HG02571 (cell line): Measurements from ENCODE around the gene COG5.

Source experiments
- ATAC-seq: cut with Tn5 transposase; IDR thresholded peaks from one replicate; pipeline ENCODE4 v1.9.1; 2021; ENCODE audit warnings: mild to moderate bottlenecking, moderate library complexity; ENCODE audit not compliant: unreplicated experiment

COG5 gene

GRCh38 chr7:107526672-107527071, 37.0 kb downstream of the COG5 start:
- no peak for ATAC-seq

GRCh38 chr7:107506674-107507339, 56.9 kb downstream of the COG5 start:
- ATAC-seq = no peak

GRCh38 chr7:107505997-107506673, 57.6 kb downstream of the COG5 start:
- no peak for ATAC-seq

GRCh38 chr7:107505362-107505761, 58.4 kb downstream of the COG5 start:
- no peak for ATAC-seq

- no peak for ATAC-seq
These were observed 60.0 kb downstream of the COG5 start for GRCh38 chr7:107503687-107504086.

- ATAC-seq = no peak
These were observed 60.9 kb downstream of the COG5 start for GRCh38 chr7:107502797-107503196.

GRCh38 chr7:107502154-107502553, 61.6 kb downstream of the COG5 start:
- ATAC-seq = no peak

GRCh38 chr7:107501593-107501992, 62.1 kb downstream of the COG5 start:
- ATAC-seq = no peak

- ATAC-seq = no peak
These were observed 64.0 kb downstream of the COG5 start for GRCh38 chr7:107499731-107500130.

GRCh38 chr7:107495516-107495915, 68.2 kb downstream of the COG5 start:
- no peak for ATAC-seq

- no peak for ATAC-seq
These were observed 68.8 kb downstream of the COG5 start for GRCh38 chr7:107494884-107495283.

- ATAC-seq = no peak
These were observed 69.4 kb downstream of the COG5 start for GRCh38 chr7:107494315-107494751.

- ATAC-seq = no peak
These were observed 70.8 kb downstream of the COG5 start for GRCh38 chr7:107492875-107493274.

GRCh38 chr7:107486041-107486440, 77.7 kb downstream of the COG5 start:
- no peak for ATAC-seq

GRCh38 chr7:107482571-107482970, 81.1 kb downstream of the COG5 start:
- no peak for ATAC-seq

- ATAC-seq = no peak
These were observed 82.8 kb downstream of the COG5 start for GRCh38 chr7:107480932-107481331.

GRCh38 chr7:107479303-107479702, 84.4 kb downstream of the COG5 start:
- no peak for ATAC-seq

GRCh38 chr7:107474104-107474521, 89.6 kb downstream of the COG5 start:
- no peak for ATAC-seq

- no peak for ATAC-seq
These were observed 91.6 kb downstream of the COG5 start for GRCh38 chr7:107472116-107472515.

- ATAC-seq = no peak
These were observed 92.2 kb downstream of the COG5 start for GRCh38 chr7:107471292-107472070.

GRCh38 chr7:107469929-107470328, 93.8 kb downstream of the COG5 start, which contains the start of gene GPR22:
GPR22 (plus strand) TSS chr7:107470057; CDS start chr7:107474061, 4,004 bp downstream.
- no peak for ATAC-seq

GRCh38 chr7:107468824-107469223, 94.9 kb downstream of the COG5 start:
- no peak for ATAC-seq
